GM19468 (cell line): ENCODE results near the gene EDA.
"Not testable (repeated sequence)": the region's sequence is repeated elsewhere in the genome, so short reads cannot be mapped to it uniquely, and the experiment has no call there.

Experiments
- ATAC-seq: cut with Tn5 transposase; IDR thresholded peaks from one replicate; pipeline ENCODE4 v1.9.1; 2021; ENCODE audit warnings: mild to moderate bottlenecking, moderate library complexity, moderate number of reproducible peaks; ENCODE audit not compliant: unreplicated experiment; ENCODE audit errors: extremely low read depth

The EDA gene

DNA sequence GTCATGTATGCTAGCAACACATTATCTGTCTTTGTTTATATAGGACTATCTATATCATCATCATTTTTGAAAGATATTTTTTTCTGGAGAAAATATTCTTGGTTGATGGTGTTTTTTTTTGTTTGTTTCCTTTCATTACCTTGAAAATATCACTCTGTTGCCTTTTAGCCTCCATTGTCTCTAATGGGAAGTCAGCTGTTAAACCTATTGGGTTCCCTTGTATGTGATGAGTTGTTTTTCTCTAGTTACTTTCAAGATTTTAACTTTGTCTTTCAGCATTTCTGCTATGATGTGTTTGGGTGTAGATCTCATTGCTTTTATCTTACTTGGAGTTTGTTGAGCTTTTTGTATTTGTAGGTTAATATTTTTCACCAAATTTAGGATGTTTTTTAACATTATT, 124.4 kb downstream of the EDA start:
- no peak for ATAC-seq

DNA sequence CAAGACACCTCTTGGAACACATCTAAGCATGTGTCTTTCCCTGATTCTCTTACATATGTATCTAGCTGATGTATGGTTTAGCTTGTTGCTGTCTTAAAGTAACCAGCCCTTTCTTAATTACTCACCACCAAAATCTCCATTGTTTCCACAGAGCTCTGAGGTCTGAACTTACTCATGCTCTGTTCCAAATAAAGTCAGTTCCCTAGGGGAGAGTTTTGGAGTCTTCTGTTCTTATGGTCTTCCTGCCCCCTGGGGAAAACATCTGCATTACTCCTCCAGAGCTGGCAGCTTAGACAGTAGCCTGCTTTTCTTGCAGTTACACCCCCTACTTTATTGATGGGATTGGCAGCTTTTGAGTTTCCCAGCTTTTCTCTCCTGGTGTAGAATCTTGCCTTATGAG, 125.8 kb downstream of the EDA start:
- no peak for ATAC-seq

DNA sequence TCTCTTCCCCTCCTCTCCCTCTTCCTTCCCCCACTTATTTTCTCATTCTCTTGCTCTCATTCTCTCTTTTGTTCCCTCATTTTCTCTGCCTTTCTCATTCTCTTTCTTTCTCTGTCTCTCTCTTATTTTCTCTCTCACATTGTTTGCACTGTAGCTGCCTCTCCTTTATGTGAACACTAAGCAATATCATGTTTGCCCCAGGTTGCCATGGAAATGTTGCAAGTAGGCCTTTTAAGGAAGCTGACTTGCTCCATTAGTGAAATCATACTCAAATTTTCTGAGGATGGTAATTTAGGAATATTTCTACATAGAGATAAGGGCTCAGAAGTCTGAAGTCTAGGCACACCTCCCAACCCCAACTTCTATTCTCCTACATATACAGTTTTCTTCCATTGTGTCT, 130.1 kb downstream of the EDA start:
- no peak for ATAC-seq

DNA sequence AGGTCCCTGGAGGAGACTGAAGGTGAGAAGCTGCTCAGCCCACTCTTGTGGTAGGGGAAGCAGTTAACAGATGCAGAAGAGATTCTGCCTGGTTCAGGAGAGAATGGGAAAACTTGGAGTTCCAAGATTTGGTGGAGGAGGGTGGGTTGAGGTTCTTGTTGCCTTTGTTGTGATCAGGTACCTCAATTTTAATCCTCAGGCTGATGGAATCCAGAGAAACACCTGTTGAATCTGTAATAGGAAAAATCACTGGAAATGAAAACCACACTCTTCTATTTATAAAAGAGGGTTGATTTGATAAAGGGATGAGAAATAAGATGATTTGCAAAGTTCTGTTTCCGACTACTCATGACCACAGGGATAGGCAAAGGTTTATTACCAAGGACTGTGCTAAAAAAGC, 132.1 kb downstream of the EDA start:
- ATAC-seq: no peak

DNA sequence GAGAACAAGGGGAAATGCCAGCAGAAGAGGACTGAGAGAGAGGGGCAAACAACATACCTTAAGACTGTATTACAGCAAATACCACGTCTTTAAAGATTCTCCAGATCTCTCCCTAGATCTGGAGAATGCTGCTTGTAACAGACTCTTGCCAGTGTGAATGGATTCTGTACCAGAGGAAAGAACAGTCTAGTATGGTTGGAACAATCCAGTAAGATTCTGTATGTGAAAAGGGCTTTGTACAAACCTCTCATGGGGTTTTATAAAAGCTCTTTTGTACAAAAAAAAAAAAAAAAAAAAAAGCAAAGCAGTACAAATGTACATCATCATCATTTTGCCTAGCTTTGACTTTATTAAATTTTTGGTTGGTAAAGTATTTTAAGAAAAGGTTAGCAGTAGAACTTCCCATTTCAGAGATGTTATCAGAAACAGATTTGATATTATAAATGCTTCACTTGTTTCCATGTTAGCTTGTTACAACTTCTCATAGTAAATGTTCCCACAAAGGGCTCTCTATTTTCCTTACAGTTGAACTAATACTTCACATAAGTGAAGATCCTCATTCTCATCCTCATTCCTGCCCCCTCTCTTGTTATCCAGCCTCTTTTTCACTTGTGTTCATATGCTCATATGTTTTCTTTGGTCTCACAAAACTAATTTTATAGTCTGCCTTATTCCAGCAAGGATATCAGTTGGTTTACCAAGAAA, 144.2 kb downstream of the EDA start:
- ATAC-seq: no peak

DNA sequence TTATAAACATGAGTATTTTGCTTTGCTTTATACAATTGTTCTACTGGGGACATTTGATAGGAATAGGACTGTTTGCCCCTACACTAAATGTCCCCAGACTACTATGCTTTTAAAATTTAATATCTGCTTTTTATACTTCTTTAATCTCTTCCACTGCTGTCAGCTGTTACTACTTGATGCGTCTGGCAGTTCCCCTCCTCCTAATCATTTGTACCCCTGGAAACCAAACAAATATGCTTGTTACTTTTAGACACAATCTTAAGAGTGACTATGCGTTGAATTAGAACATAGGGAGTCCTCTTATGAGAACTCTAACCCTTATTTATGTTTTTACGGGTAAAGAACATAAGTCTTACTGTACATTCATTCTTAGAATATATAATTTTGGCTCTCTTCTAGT, 145.7 kb downstream of the EDA start:
- no peak for ATAC-seq

DNA sequence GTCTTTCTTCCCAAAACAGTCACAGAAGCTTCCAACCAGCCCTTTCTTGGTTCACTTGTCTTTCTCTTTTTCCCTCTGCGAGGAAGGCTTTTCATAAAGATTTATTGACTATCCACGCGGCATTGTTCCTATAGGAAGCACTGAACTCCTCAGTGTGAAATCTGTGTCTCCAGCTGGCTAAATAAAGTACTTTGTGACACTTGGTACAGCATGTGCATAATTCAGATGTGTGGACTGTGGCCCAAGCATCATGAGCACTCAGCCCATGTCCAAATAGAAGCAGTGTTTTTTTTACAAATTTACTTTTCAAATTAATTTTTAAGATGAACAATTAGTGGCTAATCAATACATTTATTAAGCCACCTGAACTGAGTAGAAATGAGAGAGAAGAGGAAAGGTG, 146.4 kb downstream of the EDA start:
- no peak for ATAC-seq

DNA sequence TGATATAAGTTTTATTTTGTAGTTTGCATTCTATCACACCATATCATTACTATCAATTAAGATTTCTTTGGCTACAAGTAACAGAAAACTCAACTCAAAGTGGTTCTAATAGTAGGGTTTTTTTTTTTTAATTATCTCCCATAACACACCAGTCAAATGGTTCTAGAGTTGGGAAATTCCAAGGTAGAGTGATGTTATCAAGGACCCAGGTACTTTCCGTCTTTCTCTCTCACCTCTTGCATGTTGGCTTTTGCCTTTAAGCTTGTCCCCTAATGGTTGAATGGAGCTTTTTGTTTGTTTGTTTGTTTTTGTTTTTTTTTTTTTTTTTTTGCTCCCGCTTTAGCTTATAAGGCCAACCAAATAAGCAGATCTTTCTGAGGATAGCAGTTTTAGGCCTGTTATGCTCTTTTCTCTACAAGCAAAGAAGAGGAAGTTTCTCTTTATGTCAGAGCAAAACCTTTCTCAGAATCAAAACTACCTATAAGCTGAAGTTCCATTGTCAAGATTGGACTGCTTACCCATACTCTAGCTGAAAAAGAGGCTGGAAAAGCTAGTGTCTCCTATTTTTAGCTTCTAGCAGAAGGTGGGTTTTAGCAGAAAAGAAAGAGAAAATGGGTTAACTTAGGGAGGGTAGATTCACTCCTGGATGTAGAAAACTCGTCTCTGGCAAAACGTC, 177.5 kb downstream of the EDA start:
- ATAC-seq: no peak

DNA sequence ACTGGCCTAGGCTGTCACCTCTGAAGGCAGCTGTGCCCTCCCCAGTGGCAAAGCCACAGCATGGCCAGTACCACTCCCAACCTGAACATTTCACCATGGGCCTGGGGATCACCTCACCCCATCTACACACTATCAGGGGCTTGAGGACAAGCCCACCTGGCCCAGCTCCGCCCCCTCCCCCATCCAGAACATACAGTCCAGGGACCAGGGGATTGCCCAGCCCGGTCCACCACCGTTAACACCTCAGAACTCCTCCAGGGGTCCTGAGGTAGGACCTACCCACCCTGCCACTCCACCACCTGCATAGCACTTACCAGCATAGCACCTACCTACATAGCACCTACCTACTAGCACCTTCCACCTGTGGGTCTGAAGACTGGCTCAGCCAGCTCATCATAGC, 179.8 kb downstream of the EDA start:
- no peak for ATAC-seq

DNA sequence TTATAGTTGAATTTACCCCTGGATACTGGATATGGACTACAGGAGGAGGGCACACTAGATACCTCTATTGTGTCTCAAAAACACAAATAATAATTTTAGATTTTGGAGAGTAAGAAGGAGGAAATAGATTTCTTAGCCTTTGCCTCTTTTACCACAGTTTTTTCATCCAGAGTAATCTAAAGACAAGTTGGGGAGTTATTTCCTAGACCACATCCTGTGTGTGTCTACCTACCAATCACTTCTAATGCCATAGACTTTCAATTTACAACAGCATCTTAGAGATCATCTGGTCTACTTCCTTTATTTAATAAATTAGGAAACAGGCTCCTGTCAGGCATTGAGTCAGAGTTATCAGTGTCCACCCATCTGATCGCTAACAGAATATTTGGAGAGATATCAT, 191.5 kb downstream of the EDA start:
- ATAC-seq: no peak

DNA sequence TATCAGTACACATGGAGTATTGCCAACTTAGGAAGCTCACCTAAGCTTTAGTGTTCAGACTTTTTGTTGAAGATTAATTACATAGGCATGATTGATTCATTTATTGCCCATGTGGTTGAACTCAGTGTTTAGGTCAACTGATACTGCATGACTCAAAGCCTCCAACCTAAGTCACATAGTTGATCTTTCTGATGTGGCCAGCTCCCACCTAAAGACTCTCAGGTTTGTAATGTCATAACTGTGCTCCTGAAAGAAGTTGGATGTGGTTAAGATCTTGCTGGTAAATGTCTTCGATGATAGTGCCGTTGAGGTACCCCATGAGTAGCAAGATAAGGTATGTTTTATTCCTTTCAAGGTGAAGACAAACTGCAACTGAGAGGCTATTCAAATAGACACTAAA, 192.5 kb downstream of the EDA start:
- ATAC-seq: no peak

DNA sequence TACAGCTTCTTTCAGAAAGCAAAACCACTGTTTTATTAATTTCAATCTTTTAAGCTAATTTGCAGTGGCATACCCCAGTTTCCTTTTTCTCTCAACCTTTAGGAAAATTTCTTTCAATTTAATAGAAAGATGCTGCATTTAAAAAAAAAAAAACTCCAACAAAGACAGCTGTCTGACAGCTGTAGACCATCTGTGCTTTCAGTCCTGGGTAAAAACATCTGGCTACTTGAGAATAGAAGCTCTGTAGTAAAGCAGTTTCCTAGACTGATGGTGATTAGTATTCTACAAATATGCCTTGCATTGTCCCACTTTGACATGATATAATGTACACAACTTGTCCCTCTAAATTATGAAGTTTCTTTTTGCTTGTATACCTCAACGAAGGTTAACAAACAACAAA, 197.8 kb downstream of the EDA start:
- ATAC-seq: no peak

DNA sequence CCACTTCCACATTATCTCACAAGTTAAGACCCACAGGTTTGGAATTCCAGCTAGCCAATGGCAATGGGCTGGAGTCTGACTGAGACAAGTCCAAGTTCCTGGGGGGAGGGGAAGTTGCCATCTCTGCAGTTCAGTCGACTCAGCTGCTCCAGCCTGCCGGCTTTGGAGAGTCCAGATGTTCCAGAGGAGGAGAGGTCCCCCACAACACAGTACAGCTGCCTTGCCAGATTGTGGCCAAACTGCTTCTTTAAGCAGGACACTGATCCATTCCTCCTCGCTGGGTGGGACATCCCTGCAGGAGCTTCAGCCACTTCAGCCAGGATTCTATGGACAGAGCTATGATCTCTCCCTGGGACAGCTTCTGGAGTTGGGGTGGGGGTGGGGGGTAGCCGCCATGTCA, 199.2 kb downstream of the EDA start:
- ATAC-seq: no peak

DNA sequence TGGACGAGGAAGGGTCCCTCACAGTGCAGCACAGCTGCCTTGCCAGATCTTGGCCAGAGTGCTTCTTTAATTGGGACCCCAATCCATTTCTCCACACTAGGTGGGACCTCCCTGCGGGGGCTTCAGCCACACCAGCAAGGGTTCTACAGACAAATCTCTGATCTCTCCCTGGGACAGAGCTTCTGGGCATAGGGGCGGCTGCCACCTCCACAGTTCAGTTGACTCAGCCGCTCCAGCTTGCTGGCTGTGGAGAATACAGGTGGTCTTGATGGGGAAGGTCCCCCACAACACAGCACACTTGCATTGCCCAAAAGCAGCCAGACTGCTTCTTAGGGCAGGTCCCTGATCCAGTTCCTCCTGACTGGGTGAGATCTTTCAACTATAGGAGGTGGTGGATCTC, 199.6 kb downstream of the EDA start:
- no peak for ATAC-seq

DNA sequence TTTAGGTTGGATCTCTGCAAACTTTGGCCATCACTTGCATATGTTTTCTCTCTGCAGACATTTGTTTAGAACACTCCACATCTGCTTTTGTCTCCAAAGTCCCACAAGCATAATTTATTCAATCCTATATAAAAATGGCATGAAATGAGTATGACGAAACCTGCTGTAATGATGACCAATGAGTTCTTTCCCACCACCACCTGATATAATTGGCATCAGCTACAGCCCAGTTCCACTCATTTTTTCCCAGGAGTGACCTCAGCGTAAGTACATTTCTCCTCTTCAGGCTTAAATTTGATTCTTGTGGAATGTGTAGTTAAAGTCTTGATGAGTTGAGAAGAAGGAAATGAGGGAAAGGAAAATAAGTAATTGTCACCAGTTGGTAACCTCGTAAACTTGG, 228.7 kb downstream of the EDA start:
- ATAC-seq: no peak

DNA sequence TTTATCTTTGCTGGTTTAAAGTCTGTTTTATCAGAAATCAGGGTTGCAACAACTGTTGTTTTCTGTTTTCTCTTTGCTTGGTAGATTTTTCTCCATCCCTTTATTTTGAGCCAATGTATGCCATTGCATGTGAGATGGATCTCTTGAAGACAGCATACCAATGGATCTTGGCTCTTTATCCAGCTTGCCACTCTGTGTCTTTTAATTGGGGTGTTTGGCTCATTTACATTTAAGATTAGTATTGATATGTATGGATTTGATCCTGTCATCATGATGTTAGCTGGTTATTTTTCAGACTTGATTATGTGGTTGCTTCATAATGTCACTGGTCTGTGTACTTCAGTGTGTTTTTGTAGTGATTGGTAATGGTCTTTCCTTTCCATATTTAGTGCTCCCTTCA, 244.1 kb downstream of the EDA start:
- ATAC-seq: not testable (repeated sequence)

DNA sequence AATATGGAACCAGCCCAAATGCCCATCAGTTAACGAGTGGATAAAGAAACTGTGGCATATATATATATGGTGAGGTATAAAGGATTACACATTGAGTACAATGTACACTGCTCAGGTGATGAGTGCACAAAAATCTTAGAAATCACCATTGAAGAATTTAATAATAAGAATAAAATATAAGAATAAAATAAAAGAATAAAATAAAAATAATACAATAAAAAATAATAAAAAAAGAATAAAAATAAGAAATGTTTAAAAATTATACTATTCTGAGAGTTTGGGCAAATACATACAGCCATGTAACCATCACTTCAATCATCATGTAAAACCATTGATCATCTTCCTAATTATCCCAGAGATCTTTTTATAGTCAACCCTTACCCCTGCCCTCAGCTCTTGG, 260.3 kb downstream of the EDA start:
- no peak for ATAC-seq

DNA sequence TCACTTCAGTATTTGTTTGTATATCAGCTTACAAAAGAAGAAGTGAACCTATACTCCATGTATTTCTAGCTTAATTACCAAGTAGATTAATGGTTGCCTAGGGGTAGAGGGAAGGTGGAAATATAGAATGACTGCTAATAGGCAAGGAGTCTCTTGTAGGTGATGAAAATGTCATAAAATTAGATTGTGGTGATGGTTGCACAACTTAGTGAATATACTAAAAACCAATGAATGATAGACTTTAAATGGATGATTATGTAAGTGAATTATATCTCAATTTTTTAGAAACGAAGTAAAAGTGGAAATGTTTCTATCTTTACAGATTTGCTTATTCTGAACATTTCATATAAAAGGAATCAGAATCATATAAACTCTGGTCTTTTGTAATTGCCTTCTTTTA, 268.3 kb downstream of the EDA start:
- ATAC-seq: no peak

DNA sequence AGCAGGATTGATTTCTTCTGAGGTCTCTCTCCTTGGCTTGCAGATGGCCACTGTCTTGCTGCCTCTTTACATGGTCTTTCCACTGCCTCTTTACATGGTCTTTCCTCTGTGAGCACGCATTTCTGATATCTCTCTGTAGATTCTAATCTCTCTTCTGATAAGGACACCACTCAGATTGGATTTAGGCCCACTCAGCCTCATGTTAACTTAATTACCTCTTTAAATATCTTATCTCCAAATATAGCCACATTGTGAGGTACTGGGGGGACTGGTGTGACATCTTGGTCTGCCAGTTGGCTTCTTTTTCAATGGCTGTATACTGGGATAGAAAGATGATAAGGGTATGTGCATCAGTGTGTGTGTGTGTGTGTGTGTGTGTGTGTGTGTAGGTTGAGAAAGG, 280.1 kb downstream of the EDA start:
- no peak for ATAC-seq

DNA sequence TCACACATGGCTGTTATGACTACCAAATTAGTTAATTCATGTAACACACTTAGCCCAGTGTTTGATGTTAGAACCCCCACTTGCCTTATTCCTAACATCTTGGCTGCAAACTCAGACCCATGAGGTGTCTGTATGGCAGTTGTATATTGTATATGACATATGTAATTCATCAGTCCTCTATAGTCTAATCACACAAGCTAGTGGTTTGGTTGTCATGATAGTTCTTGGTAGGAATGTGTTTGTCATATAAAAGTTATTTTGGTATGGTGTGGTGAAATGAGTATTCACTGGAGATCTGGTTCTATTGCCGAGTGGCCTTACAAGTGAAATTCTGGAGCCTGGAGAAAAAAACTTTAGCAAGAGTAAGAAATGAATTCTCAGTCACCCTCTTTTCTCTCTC, 284.6 kb downstream of the EDA start:
- no peak for ATAC-seq

DNA sequence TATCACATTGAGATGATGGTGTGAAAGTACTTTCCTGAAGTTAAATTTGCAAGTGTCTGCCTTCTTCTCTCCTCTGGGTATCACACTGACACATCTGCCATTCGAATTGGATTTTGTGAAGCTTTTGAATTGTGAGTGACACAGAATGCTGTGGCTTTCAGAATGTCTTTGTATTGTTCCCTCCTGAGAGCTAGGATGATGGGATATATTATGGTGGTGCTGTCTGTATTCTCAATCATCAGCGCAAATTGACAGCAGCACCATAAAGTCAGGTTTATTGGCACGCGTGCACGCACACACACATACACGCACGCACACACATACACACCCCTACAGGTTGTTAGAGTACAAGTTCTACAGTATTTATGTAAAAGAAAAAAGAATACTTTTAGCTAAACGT, 290.5 kb downstream of the EDA start:
- no peak for ATAC-seq

DNA sequence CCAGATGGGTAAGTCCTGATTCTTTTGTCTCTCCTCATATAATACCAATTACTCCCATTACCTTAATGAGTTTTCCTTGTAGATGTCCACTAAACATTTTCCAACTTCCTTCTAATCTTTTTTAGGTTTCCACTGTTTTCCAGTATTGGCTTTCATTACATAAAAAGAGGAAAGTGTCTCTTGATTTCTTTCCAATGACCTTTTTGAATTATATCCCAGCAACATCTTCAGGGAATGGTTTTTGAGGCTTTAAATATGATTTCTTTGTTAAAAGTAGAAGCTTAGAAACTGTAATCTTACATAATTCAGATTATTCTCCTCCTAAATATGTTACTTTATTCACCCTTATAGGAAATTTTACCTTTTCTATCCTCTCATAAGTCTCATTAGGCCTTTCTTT, 298.9 kb downstream of the EDA start:
- ATAC-seq: no peak
